GM12878 (cell line): Measurements from ENCODE around the gene PARD6B.

ENCODE experiments used
- CTCF ChIP-seq, 3 experiments: IDR thresholded peaks in 2 of 3; conservative IDR thresholded peaks in 1 of 3; 2 replicates each; pipeline ENCODE4 v1.5.1; 2011; ENCODE audit warnings: low read depth in 3 of 3, low read length in 3 of 3, mild to moderate bottlenecking in 3 of 3, control low read depth in 2 of 3, moderate library complexity in 2 of 3, inconsistent platforms in 1 of 3, mixed read lengths in 1 of 3; ENCODE audit not compliant: control insufficient read depth in 2 of 3, insufficient read depth in 1 of 3; ENCODE audit errors: extremely low read depth in 1 of 3
- LARP7 ChIP-seq: fragments of 450-650 bp; IDR thresholded peaks from 2 replicates; pipeline ENCODE4 v1.6.1; 2017; ENCODE audit warnings: mild to moderate bottlenecking
- MAX ChIP-seq: IDR thresholded peaks from 2 replicates; pipeline ENCODE4 v1.6.1; 2012; ENCODE audit warnings: low read depth, low read length, improper control_type of control experiment
- POLR2A ChIP-seq: IDR thresholded peaks from 2 replicates; pipeline ENCODE4 v1.6.1; 2011; ENCODE audit warnings: low read depth, mild to moderate bottlenecking, low read length
- RCOR1 ChIP-seq: conservative IDR thresholded peaks from 2 replicates; pipeline ENCODE4 v1.6.1; 2012; ENCODE audit warnings: low read depth, low read length, improper control_type of control experiment
- REST ChIP-seq: IDR thresholded peaks from 2 replicates; pipeline ENCODE4 v1.6.1; 2012; ENCODE audit warnings: mild to moderate bottlenecking, low read depth, low read length
- SUPT20H ChIP-seq: IDR thresholded peaks from 2 replicates; pipeline ENCODE4 v1.6.1; 2011; ENCODE audit warnings: low read depth, mild to moderate bottlenecking, low read length, moderate library complexity, borderline replicate concordance; ENCODE audit not compliant: control insufficient read depth
- USF2 ChIP-seq: IDR thresholded peaks from 2 replicates; pipeline ENCODE4 v1.6.1; 2011; ENCODE audit warnings: low read depth, low read length, improper control_type of control experiment, borderline replicate concordance
- ZBTB11 ChIP-seq: fragments of 450-650 bp; formaldehyde crosslinking; IDR thresholded peaks from 2 replicates; pipeline ENCODE4 v1.5.0; 2022; ENCODE audit warnings: mild to moderate bottlenecking, missing genetic modification characterization

GRCh38 chr20:50737352-50737751 lies 6.0 kb downstream of the PARD6B start:
- TF ChIP-seq USF2, result no peak
- no peak for TF ChIP-seq RCOR1
- no peak for TF ChIP-seq LARP7
- TF ChIP-seq SUPT20H, result no peak
- no peak for TF ChIP-seq CTCF (IDR thresholded peaks at IDR 0.05 in 2 of 3, conservative IDR thresholded peaks at IDR 0.05 in 1 of 3; ENCODE audit: control insufficient read depth in 2 of 3, extremely low read depth in 1 of 3, insufficient read depth in 1 of 3, low read depth in 3 of 3, low read length in 3 of 3)
- TF ChIP-seq POLR2A, result no peak
- TF ChIP-seq MAX, result no peak
- TF ChIP-seq REST, result no peak
- no peak for TF ChIP-seq ZBTB11 (CRISPR knock-in tag)
